Tibial nerve (tissue), 4 donors: ENCODE results near the gene VTCN1.

Experiments
- CTCF ChIP-seq, 5 experiments: fragments of 200-600 bp in 3 of 5; fragments of 450-650 bp in 2 of 5; sonication (generic) in 3 of 5; IDR thresholded peaks; one replicate each; pipeline ENCODE4 v1.5.1; 2016 to 2019; ENCODE audit warnings: antibody characterized with exemption in 5 of 5, mild to moderate bottlenecking in 3 of 5, moderate library complexity in 2 of 5
- EP300 ChIP-seq, 2 donors: sonication (generic); formaldehyde crosslinking; IDR thresholded peaks; one replicate each; pipeline ENCODE4 v1.6.1; 2017; ENCODE audit warnings: antibody characterized with exemption in 2 of 2, mild to moderate bottlenecking in 1 of 2
- POLR2A ChIP-seq, 2 donors: fragments of 450-650 bp; IDR thresholded peaks; one replicate each; pipeline ENCODE4 v1.6.1; 2017; ENCODE audit warnings: antibody characterized with exemption in 2 of 2, mild to moderate bottlenecking in 2 of 2, moderate library complexity in 2 of 2

GRCh38 chr1:117104986-117105385 lies 105.7 kb downstream of the VTCN1 start:
- TF ChIP-seq POLR2A (IDR thresholded peaks at IDR 0.05), result no peak
- TF ChIP-seq CTCF (IDR thresholded peaks at IDR 0.05), result no peak
- TF ChIP-seq EP300 (IDR thresholded peaks at IDR 0.05), result no peak
